Lower lobe of right lung (tissue), 2 donors: ENCODE data around the gene PNCK. TPM values are rescaled to one million over a fixed set of nuclear protein-coding genes. Genes with fewer than 3 reads are reported as not detected.

Experiments used
- ATAC-seq, 2 donors: fragments of 200-7000 bp; cut with Tn5 transposase; one replicate each; pipeline ENCODE4 v1.9.1; 2020 to 2022; ENCODE audit warnings: mild to moderate bottlenecking in 2 of 2, moderate library complexity in 2 of 2
- DNase-seq: peaks from one replicate; pipeline ENCODE4 v3.0.0-alpha.2; 2020
- H3K27ac ChIP-seq: fragments of 200-600 bp; one replicate; pipeline ENCODE4 v1.8.0; 2022
- H3K27me3 ChIP-seq: fragments of 200-600 bp; one replicate; pipeline ENCODE4 v1.8.0; 2022; ENCODE audit warnings: low read depth
- H3K36me3 ChIP-seq: fragments of 200-600 bp; one replicate; pipeline ENCODE4 v1.8.0; 2022; ENCODE audit warnings: mild to moderate bottlenecking
- H3K4me1 ChIP-seq: fragments of 200-600 bp; one replicate; pipeline ENCODE4 v1.8.0; 2022
- H3K4me3 ChIP-seq: fragments of 200-600 bp; one replicate; pipeline ENCODE4 v1.8.0; 2022; ENCODE audit warnings: mild to moderate bottlenecking
- H3K9me3 ChIP-seq: fragments of 200-600 bp; one replicate; pipeline ENCODE4 v1.8.0; 2022
- intact Hi-C: fragments of 100-400 bp; cut with DNase I; formaldehyde crosslinking; loops from one replicate; pipeline ENCODE4 v1.11.0; 2022
- total RNA-seq: library from RNA; stranded (reverse); fragmentation: NEBNext Ultra II Directional; extraction: Animal tissue kit (Norgen Biotek cat#: 25700); gene quantifications from one replicate; pipeline ENCODE4 v1.2.1, GENCODE V29; 2021
- TF ChIP-seq, protein P1 (sequence below): fragments of 200-600 bp; IDR thresholded peaks from one replicate; pipeline ENCODE4 v1.8.0; 2022; ENCODE audit warnings: antibody characterized with exemption, mild to moderate bottlenecking
- donor health status: DM: no; HTN: yes; CAD: no; lungs with severe emphysema.

Gene PNCK
- total RNA-seq, 1 donor from 2014 or later, result not detected

GRCh38 chrX:153626025-153626633 is 47.5 kb downstream of the PNCK start:
- Histone ChIP-seq H3K4me3 (no peak overlapping the region), H3K27ac (no peak overlapping the region), H3K36me3 (no peaks in the 10 kb centered on the region), H3K4me1 (no peaks in the 10 kb centered on the region), H3K9me3 (no peaks in the 10 kb centered on the region), H3K27me3 (no peaks in the 10 kb centered on the region)
- TF ChIP-seq, protein P1, sequence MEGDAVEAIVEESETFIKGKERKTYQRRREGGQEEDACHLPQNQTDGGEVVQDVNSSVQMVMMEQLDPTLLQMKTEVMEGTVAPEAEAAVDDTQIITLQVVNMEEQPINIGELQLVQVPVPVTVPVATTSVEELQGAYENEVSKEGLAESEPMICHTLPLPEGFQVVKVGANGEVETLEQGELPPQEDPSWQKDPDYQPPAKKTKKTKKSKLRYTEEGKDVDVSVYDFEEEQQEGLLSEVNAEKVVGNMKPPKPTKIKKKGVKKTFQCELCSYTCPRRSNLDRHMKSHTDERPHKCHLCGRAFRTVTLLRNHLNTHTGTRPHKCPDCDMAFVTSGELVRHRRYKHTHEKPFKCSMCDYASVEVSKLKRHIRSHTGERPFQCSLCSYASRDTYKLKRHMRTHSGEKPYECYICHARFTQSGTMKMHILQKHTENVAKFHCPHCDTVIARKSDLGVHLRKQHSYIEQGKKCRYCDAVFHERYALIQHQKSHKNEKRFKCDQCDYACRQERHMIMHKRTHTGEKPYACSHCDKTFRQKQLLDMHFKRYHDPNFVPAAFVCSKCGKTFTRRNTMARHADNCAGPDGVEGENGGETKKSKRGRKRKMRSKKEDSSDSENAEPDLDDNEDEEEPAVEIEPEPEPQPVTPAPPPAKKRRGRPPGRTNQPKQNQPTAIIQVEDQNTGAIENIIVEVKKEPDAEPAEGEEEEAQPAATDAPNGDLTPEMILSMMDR, result no peak
- DNase-seq (no peak), ATAC-seq (no peak)
- intact Hi-C loops, result no loop called here

DNA sequence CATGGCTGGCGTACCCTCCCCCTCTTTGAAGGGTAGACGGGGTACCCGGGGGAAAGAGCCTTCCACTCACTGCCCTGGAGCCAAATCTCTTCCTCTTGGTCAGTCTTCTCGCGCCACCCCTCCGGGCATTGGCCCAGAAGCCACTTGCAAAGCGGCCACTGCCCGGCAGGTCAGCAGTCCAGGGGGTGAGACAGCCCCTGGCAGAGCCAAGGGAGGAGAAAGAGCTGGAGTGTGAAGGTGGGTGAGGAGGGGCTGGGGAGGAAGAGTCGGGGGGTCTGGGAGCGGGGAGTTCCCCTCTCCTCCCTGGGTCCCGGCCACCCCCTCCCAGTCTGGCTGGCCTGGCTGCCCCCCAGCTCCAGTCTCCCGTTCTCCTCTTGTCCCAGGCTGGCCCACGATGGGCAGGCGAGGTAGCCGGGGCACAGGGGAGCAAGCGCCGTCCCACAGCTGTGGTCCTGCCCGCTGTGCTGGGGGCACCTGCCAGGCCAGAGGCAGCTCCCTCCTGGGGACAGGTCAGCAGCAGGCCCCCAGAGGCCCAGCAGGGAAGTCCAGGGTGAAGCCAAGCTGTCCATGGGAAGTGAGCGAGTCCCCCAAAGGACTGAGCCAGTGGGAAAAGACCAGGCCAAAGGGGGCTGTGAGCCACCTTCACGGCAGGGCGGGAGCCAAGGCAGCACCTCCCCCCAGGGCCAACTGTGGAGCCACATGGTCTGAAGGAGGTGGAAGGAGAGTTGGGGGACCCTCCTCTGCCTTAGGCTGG is 48.2 kb downstream of the PNCK start:
- no peak overlapping the region for H3K4me3 ChIP-seq
- H3K9me3 ChIP-seq, result no peaks in the 10 kb centered on the region
- intact Hi-C loops, result no loop called here
- no peaks in the 10 kb centered on the region for H3K4me1 ChIP-seq
- ATAC-seq (no peak), DNase-seq (peak; percentile 3)
- no peaks in the 10 kb centered on the region for H3K36me3 ChIP-seq
- TF ChIP-seq, protein P1, result no peak
- H3K27me3 ChIP-seq, result no peaks in the 10 kb centered on the region
- H3K27ac ChIP-seq, result no peak overlapping the region

DNA sequence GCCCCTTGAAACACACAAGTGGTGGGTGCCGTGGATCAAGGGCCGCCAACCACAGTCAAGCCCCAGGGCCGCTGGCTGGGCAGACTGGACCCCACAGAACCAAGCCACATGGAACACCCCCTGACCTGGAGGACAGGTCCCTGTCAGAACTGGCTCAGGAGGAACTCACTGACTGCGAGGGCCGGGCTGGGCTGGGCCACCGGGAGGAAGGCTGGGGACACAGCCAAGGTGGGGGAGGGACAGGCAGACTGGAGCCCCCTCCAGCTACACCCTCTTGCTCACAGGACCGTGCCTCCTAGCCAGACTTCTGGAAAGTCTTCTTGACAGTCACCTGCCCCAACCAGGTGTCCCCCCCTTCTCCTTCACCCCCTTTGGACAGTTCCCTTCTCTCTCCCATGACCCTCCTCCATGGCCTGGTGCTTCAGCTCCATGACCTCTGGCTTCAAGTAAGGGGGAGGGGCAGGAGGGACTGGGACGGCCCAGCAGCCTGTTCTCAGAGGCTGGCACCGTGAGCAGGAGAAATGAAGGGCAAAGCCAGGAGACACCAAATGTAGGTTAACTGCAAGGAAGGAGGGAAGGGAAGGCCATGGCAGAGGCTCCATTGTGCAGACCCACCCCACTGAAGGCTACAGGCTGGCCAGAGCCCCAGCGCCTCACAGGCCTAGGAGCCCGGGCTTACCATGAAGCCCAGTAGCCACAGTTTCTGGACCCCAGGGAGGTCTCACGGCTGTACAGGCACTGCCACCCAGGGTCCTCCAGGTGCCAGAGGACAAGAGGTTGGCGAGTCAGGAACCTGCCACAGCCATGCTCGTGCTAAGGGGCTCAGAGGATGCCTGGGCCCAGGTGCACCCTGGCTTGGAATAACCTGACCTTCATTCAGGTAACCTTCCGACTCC is 49.2 kb downstream of the PNCK start:
- TF ChIP-seq, protein P1, result no peak
- Histone ChIP-seq H3K27ac (no peak overlapping the region), H3K4me3 (no peak overlapping the region), H3K9me3 (no peaks in the 10 kb centered on the region), H3K36me3 (no peaks in the 10 kb centered on the region), H3K27me3 (no peaks in the 10 kb centered on the region), H3K4me1 (no peaks in the 10 kb centered on the region)
- peak; percentile 13 for DNase-seq
- intact Hi-C loops, result no loop called here
- ATAC-seq, result no peak

GRCh38 chrX:153623310-153624029 is 50.1 kb downstream of the PNCK start:
- intact Hi-C loops, result no loop called here
- H3K4me3 ChIP-seq, result no peak overlapping the region
- peak; percentile 11 for DNase-seq
- H3K27ac ChIP-seq, result no peak overlapping the region
- TF ChIP-seq, protein P1, result no peak
- no peaks in the 10 kb centered on the region for H3K36me3 ChIP-seq
- no peak for ATAC-seq
- no peaks in the 10 kb centered on the region for H3K27me3 ChIP-seq
- no peaks in the 10 kb centered on the region for H3K4me1 ChIP-seq
- H3K9me3 ChIP-seq, result no peaks in the 10 kb centered on the region

DNA sequence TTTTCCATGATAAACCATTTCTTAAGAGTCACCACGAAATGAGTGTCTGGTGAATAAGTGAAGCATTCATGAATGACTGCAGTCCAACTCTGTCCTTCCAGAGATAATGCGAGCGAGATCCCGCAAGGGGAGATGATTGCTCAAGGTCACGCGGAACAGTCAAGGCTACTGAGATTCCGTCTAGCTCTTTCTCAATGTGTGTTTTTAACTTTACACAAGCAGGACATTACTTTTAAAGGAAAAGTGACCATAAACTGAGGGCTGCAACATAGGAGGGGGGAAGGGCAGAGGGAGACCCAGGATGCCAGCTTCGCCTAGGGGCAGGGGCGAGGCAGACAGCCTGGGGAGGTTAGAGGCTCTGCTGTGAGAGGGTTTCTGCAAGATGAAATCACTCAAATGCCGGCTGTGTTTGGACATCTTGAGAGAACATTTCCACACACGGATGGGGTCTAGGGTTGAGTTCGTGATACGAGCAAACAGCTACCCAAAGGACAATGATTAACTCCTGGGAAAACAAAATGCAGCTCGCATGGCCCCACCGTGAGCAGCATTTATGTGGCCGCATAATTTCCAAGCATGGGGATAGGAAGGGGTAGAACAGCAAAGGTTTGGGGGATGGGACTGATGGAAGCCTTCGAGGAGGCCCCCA is 50.8 kb downstream of the PNCK start:
- DNase-seq, result no peak
- intact Hi-C loops, result no loop called here
- H3K27me3 ChIP-seq, result no peaks in the 10 kb centered on the region
- no peak for ATAC-seq
- TF ChIP-seq, protein P1, result no peak
- H3K4me3 ChIP-seq, result no peak overlapping the region
- no peaks in the 10 kb centered on the region for H3K36me3 ChIP-seq
- H3K9me3 ChIP-seq, result no peaks in the 10 kb centered on the region
- no peaks in the 10 kb centered on the region for H3K4me1 ChIP-seq
- no peak overlapping the region for H3K27ac ChIP-seq
